HFFc6 (cell line): ENCODE data around the gene ACTL7A. TPM values are rescaled to one million over a fixed set of nuclear protein-coding genes. Genes with fewer than 3 reads are reported as not detected.

Experiments
- DNase-seq: peaks from one replicate; pipeline ENCODE4 v3.0.0-alpha.2; 2018
- H3K27ac Mint-ChIP-seq: 2 replicates; pipeline ENCODE4 v1.8.0; 2020; ENCODE audit warnings: mild to moderate bottlenecking, mixed read lengths
- H3K27me3 Mint-ChIP-seq: 2 replicates; pipeline ENCODE4 v1.8.0; 2021; ENCODE audit warnings: mild to moderate bottlenecking, moderate library complexity, mixed read lengths; ENCODE audit not compliant: insufficient read depth
- H3K36me3 Mint-ChIP-seq: 2 replicates; pipeline ENCODE4 v1.8.0; 2021; ENCODE audit warnings: low read depth, mixed read lengths
- H3K4me1 Mint-ChIP-seq: 2 replicates; pipeline ENCODE4 v1.8.0; 2020; ENCODE audit warnings: low read depth, mixed read lengths
- H3K4me3 Mint-ChIP-seq: 2 replicates; pipeline ENCODE4 v1.8.0; 2020; ENCODE audit warnings: mild to moderate bottlenecking, moderate library complexity, mixed read lengths
- H3K9me3 Mint-ChIP-seq: 2 replicates; pipeline ENCODE4 v1.8.0; 2020; ENCODE audit warnings: mild to moderate bottlenecking, mixed read lengths
- total RNA-seq, 6 experiments: library from RNA; stranded (reverse); fragmentation: NEBNext Ultra II Directional; extraction: Animal tissue kit (Norgen Biotek cat#: 25700); gene quantifications; 2 replicates in 1 of 6; 3 replicates in 5 of 6; pipeline ENCODE4 v1.2.3, GENCODE V29; 2021
- TF ChIP-seq, protein P1 (sequence below): fragments of 200-600 bp; sonication (generic); IDR thresholded peaks from 2 replicates; pipeline ENCODE4 v1.5.0; 2021; ENCODE audit warnings: antibody characterized with exemption, mild to moderate bottlenecking

The ACTL7A gene
- total RNA-seq, 6 experiments from 2014 or later, result not detected

DNA sequence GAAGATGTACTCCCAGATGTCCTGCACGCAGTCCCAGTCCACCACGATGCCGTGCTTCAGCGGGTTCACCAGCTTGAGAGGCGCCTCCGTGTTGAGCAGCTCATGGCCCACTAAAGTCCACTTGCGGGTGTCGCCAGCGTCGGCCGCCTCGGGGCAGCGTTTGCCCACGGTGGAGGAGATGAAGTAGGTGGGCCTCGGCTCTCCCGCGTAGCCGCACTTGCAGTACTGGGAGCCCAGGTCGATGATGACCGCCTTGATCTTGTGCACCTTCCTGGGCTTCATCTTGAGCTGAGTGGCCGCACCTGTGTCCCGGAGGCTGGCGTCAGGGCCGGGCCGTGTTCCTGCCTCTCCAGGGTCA lies 6.6 kb upstream of the ACTL7A start:
- no peaks in the 10 kb centered on the region; the same call in none of the 2 replicates for H3K9me3 Mint-ChIP-seq
- peaks cover 6% of the 10 kb centered on the region for H3K27me3 Mint-ChIP-seq
- DNase-seq, result no peak
- no peak overlapping the region for H3K4me3 Mint-ChIP-seq
- H3K36me3 Mint-ChIP-seq, result peaks cover 6% of the 10 kb centered on the region; the same call in 1 of the 2 replicates
- TF ChIP-seq, protein P1, sequence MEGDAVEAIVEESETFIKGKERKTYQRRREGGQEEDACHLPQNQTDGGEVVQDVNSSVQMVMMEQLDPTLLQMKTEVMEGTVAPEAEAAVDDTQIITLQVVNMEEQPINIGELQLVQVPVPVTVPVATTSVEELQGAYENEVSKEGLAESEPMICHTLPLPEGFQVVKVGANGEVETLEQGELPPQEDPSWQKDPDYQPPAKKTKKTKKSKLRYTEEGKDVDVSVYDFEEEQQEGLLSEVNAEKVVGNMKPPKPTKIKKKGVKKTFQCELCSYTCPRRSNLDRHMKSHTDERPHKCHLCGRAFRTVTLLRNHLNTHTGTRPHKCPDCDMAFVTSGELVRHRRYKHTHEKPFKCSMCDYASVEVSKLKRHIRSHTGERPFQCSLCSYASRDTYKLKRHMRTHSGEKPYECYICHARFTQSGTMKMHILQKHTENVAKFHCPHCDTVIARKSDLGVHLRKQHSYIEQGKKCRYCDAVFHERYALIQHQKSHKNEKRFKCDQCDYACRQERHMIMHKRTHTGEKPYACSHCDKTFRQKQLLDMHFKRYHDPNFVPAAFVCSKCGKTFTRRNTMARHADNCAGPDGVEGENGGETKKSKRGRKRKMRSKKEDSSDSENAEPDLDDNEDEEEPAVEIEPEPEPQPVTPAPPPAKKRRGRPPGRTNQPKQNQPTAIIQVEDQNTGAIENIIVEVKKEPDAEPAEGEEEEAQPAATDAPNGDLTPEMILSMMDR, result no peak
- no peak overlapping the region for H3K27ac Mint-ChIP-seq
- H3K4me1 Mint-ChIP-seq, result peaks cover 11% of the 10 kb centered on the region

GRCh38 chr9:108855888-108856287 lies 6.2 kb upstream of the ACTL7A start, which contains the start of gene ACTL7B:
Gene ACTL7B (minus strand): TSS chr9:108855986. CDS start chr9:108855930, 56 bp downstream.
- H3K27me3 Mint-ChIP-seq, result peaks cover 6% of the 10 kb centered on the region
- peaks cover 11% of the 10 kb centered on the region for H3K4me1 Mint-ChIP-seq
- peaks cover 6% of the 10 kb centered on the region; the same call in 1 of the 2 replicates for H3K36me3 Mint-ChIP-seq
- H3K4me3 Mint-ChIP-seq, result no peak within 1 kb of the TSS
- H3K27ac Mint-ChIP-seq, result no peak within 1 kb of the TSS
- DNase-seq, result no peak
- H3K9me3 Mint-ChIP-seq, result no peaks in the 10 kb centered on the region; the same call in none of the 2 replicates
- TF ChIP-seq, protein P1, result no peak

GRCh38 chr9:108857572-108857971 lies 4.5 kb upstream of the ACTL7A start:
- H3K27ac Mint-ChIP-seq, result no peak overlapping the region
- peaks cover 6% of the 10 kb centered on the region; the same call in 1 of the 2 replicates for H3K27me3 Mint-ChIP-seq
- peaks cover 6% of the 10 kb centered on the region; the same call in 1 of the 2 replicates for H3K36me3 Mint-ChIP-seq
- no peak overlapping the region for H3K4me3 Mint-ChIP-seq
- TF ChIP-seq, protein P1, result no peak
- peaks cover 11% of the 10 kb centered on the region for H3K4me1 Mint-ChIP-seq
- no peaks in the 10 kb centered on the region; the same call in none of the 2 replicates for H3K9me3 Mint-ChIP-seq
- no peak for DNase-seq

DNA sequence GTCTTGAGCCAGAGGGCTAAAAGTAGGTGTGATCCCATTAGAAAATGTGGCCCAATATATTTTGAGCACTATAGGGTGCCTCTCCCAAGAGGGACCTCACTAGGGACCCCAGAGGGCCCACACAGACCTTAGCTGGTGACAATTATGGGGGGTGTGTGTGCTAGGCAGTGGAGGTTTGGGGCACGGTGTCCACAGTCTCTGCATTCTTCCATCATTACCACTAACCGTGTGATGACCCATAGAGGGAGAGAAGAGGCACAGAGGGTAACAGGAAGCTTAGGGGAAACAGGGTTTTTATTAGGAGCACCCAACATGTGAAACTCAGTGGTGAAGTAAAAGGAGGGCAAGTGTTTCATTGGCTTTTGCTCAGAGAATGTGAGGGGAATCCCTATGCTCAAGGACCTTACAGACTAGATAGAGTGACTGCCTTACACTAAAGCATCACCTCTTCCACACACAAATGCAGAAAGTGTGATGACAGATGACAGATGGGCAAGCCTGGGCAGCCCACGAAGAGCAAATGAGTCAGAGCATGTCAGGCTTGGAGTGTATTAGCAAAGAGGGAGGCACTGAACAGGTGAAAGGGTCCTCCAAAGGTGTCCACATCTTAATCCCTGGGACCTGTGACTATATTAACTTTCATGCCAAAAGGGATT lies 2.5 kb upstream of the ACTL7A start:
- peaks cover 11% of the 10 kb centered on the region for H3K4me1 Mint-ChIP-seq
- DNase-seq, result no peak
- peaks cover 3% of the 10 kb centered on the region; the same call in 1 of the 2 replicates for H3K27me3 Mint-ChIP-seq
- TF ChIP-seq, protein P1, result no peak
- H3K4me3 Mint-ChIP-seq, result no peak overlapping the region
- H3K9me3 Mint-ChIP-seq, result no peaks in the 10 kb centered on the region; the same call in none of the 2 replicates
- H3K27ac Mint-ChIP-seq, result no peak overlapping the region
- peaks cover 6% of the 10 kb centered on the region; the same call in 1 of the 2 replicates for H3K36me3 Mint-ChIP-seq

GRCh38 chr9:108860354-108860753 lies 1.7 kb upstream of the ACTL7A start:
- DNase-seq, result no peak
- Mint-ChIP-seq H3K27me3 (peaks cover 3% of the 10 kb centered on the region; the same call in 1 of the 2 replicates), H3K36me3 (peaks cover 6% of the 10 kb centered on the region; the same call in 1 of the 2 replicates), H3K27ac (no peak overlapping the region), H3K4me1 (peaks cover 11% of the 10 kb centered on the region), H3K4me3 (no peak overlapping the region), H3K9me3 (no peaks in the 10 kb centered on the region; the same call in none of the 2 replicates)
- TF ChIP-seq, protein P1, result no peak
